GM19193 (cell line): Measurements from ENCODE around the gene APOL2.

Experiments
- POLR2A ChIP-seq: IDR thresholded peaks from 4 replicates; pipeline ENCODE4 v1.6.1; 2011; ENCODE audit not compliant: insufficient read depth, insufficient read length; ENCODE audit errors: extremely low read depth

APOL2 gene

DNA sequence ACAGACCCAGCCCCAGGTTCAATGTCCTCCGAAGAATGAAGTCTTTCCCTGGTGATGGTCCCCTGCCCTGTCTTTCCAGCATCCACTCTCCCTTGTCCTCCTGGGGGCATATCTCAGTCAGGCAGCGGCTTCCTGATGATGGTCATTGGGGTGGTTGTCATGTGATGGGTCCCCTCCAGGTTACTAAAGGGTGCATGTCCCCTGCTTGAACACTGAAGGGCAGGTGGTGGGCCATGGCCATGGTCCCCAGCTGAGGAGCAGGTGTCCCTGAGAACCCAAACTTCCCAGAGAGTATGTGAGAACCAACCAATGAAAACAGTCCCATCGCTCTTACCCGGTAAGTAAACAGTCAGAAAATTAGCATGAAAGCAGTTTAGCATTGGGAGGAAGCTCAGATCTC is 27.7 kb upstream of the APOL2 start:
- TF ChIP-seq POLR2A, result no peak

DNA sequence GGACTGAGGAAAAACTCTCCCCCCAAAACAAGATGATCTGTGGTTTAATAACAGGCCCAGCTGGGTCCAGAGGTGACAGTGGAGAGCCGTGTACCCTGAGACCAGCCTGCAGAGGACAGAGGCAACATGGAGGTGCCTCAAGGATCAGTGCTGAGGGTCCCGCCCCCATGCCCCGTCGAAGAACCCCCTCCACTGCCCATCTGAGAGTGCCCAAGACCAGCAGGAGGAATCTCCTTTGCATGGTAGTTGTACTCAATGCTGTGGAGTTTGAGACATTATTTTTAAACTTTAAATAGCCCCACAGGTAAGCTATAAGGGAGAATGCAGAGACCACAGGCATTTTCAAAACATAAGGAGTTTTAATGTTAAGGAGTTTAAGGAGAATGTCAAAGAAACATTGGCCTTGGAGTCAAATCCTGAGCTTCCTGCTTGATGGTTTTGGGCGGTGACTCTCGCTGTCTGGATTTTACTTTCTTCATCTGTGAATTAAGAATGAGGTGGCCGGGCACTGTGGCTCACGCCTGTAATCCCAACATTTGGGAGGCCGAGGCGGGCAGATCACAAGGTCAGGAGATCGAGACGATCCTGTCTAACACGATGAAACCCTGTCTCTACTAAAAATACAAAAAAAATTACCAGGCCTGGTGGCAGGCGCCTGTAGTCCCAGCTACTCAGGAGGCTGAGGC is 20.4 kb upstream of the APOL2 start:
- no peak for TF ChIP-seq POLR2A

DNA sequence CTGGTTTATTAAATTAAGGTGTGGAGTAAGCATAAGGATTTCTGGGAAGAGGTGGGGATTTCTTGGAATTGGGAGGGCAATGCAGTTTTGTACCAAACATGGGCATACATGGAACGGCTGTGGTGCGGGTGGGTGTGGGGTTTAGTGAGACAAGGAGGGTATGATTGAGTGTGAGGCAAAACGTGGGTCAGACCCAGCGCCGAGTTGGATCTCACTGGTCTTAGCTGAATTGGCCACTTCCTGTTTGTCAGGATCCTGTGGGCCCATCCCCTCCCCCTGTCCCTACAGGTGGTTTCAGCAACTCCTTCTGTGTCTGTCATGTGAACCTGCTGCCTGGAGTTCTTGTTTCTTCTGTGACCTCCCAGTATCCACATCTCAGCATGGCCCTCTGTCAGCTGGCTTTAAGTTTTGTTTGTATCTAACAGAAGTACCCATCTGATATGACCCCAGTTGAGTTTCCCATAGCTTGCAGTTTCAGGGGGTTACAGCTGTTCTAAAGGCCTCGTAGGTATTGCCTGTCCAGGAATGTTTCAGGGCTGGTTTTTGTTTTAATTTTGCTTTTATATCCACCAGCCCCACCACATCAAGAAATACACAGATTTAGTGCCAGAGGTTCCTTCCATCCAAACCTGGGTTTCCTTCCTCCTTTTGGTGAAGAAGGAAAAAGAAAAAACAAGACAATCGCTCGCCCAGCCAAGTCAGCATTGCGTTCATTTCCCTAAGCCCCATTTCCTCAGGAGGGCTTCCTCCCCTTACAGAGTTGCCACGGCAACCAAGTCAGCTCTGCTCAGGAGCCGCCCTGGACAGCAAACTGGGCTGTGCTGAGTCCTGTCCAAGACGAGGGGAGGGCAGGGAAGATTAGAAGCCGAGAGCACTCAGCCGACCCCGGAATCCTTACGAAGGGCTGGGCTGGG is 19.6 kb upstream of the APOL2 start:
- no peak for TF ChIP-seq POLR2A

GRCh38 chr22:36257948-36258670 is 18.8 kb upstream of the APOL2 start:
- no peak for TF ChIP-seq POLR2A

DNA sequence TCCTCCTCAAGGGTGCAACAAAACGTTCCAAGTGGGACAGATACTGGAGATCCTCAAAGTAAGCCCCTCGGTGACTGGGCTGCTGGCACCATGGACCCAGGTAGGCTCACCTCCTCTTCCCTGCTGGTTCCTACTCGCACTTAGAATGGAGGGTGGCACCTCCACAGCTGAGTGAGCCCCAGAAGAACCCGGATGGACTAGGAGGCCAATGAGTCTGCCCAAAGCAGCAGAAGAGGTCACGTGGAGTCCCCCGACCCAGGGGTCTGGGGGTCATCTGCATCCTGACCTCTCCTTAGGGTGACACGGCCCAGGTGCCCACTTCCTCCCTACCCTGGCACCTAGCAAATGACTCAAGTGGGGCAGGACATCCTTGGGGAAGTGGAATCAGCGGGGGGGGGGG is 18.0 kb upstream of the APOL2 start:
- TF ChIP-seq POLR2A, result no peak

DNA sequence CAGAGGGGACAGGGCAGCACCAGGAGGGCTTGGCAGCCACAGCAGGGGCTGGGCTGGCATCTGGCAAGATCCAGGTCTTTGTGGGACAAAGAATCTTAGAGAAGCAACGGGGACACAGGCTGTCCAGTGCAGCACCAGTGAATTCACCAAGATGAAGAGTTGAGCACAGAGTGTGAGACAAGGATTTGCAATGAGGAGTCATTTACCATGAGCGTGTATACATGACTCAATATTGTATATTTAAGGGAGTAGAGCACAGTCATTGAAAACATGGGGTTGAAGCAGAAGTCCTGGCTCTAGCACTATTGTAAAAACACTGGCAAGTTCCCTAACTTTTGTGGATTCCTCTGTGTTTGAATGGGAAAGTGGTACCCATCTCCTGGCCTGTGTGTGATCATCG is 17.2 kb upstream of the APOL2 start:
- no peak for TF ChIP-seq POLR2A

GRCh38 chr22:36253523-36254490 is 14.5 kb upstream of the APOL2 start:
- TF ChIP-seq POLR2A, result no peak

DNA sequence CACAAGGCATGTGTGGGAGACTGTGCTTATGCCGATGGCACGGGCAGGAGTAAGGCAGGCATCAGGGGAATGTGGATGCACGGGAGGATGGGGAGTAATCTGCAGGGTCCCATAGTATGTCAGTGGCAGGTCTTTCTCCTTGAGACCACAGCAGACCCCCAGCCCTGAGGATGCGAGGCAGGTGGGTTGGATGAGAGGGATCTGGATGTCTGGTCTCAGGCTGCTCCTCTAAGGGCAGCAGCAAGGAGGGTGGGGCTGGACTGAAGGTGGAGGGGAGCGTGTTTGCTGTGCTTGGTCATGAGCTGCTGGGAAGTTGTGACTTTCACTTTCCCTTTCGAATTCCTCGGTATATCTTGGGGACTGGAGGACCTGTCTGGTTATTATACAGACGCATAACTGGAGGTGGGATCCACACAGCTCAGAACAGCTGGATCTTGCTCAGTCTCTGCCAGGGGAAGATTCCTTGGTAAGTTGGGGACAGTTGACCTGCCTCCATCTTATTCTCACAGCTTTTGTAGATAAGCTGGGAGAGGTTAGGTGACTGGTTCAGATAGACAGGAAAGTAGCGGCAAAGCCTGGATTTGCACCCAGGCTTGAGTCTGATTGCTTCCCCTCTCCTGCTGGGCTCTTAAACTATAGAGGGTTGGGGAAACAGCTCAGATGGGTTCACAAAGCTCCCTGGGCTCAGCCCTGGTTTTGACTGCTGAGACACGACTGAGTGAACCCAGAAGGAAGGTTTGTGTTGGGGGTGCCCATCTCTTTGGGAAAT is 13.6 kb upstream of the APOL2 start, which contains the start of gene APOL1:
Gene APOL1 (plus strand): TSS at position 380 of the 769 bp plus-strand sequence. CDS start 1,823 bp downstream, outside the sequence.
- peak; percentile 55 for TF ChIP-seq POLR2A

- no peak for TF ChIP-seq POLR2A
These were observed 9.8 kb upstream of the APOL2 start for GRCh38 chr22:36249160-36249559.

- no peak for TF ChIP-seq POLR2A
These were observed 8.6 kb upstream of the APOL2 start for GRCh38 chr22:36247955-36248354.

GRCh38 chr22:36246718-36247117 is 7.4 kb upstream of the APOL2 start:
- no peak for TF ChIP-seq POLR2A

DNA sequence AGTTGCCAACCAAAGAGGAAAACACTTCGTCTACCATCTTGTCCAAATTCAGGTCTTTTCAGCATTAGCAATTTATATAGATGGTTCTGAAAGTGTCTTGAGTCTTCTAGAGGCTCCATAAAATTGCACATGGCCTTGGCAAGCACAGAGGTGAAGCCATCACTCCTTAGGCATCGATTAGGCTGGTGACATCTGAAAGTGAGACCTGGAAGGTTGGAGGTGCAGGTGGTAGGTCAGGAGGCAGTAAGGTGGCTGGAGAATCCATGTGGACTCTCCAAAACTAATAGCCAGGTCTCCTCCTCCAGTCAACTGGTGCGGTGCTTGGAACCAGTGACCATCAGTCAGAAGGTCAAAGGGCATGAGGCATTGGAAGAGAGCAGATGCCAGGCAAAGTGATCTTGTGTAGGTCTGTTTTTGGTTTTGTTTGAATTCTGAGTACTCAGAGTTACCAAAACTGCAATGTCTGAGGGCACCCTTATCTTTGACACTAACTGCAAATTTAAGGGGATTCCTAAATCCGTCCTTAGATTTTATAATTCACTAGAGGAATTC is 6.6 kb upstream of the APOL2 start:
- TF ChIP-seq POLR2A, result no peak
